AG09319 (cell line): ENCODE measurements around the gene KPNA6.
"Not testable (repeated sequence)": the region's sequence is repeated elsewhere in the genome, so short reads cannot be mapped to it uniquely, and the experiment has no call there.

Source experiments
- DNase-seq: peaks from one replicate; pipeline ENCODE4 v3.0.0-alpha.2; 2010; ENCODE audit warnings: low read depth; ENCODE audit errors: extremely low read depth
- CTCF ChIP-seq: IDR thresholded peaks from 2 replicates; pipeline ENCODE4 v1.5.1; 2011; ENCODE audit warnings: low read depth, mild to moderate bottlenecking, inconsistent platforms, low read length, moderate library complexity

KPNA6 gene

GRCh38 chr1:32151319-32151787 is 43.5 kb downstream of the KPNA6 start:
- DNase-seq: peak; percentile 0

GRCh38 chr1:32159189-32159588 is 51.3 kb downstream of the KPNA6 start:
- no peak for TF ChIP-seq CTCF
- DNase-seq: no peak

More at GRCh38 chr1:32151319-32151787, 43.5 kb downstream of the KPNA6 start:
- TF ChIP-seq CTCF: no peak

GRCh38 chr1:32163405-32163804 is 55.5 kb downstream of the KPNA6 start:
- no peak for TF ChIP-seq CTCF
- no peak for DNase-seq

GRCh38 chr1:32165633-32166032 is 57.8 kb downstream of the KPNA6 start:
- DNase-seq: not testable (repeated sequence)

- DNase-seq: no peak
- no peak for TF ChIP-seq CTCF
Observed at GRCh38 chr1:32170991-32171390, 63.1 kb downstream of the KPNA6 start.

- no peak for DNase-seq
- TF ChIP-seq CTCF: no peak
Observed at GRCh38 chr1:32172621-32173245, 64.9 kb downstream of the KPNA6 start.

- no peak for DNase-seq
- TF ChIP-seq CTCF: no peak
Observed at GRCh38 chr1:32178380-32179192, 70.7 kb downstream of the KPNA6 start.

- no peak for TF ChIP-seq CTCF
Observed at GRCh38 chr1:32179193-32179442, 71.3 kb downstream of the KPNA6 start.

More at GRCh38 chr1:32179193-32179442, 71.3 kb downstream of the KPNA6 start:
- no peak for DNase-seq
